G401 (cell line): Measurements from ENCODE around the gene CTCF. TPM values are rescaled to one million over a fixed set of nuclear protein-coding genes. Genes with fewer than 3 reads are reported as not detected.

Source experiments
- DNase-seq: peaks from one replicate; pipeline ENCODE4 v3.0.0-alpha.2; 2015; ENCODE audit warnings: low spot score
- in situ Hi-C: cut with HindIII; loops from 2 replicates; pipeline ENCODE4 v1.10.0; 2016; ENCODE audit warnings: low sequenced_read_pairs, mixed read lengths
- total RNA-seq: library from RNA; depleted of rRNA; stranded (reverse); fragments of >200 nt; shearing (Covaris generic); gene quantifications from 2 replicates; pipeline ENCODE4 v1.2.3, GENCODE V29; 2014

CTCF gene
- total RNA-seq, 1 experiment from 2014 or later, result 37.3 TPM

- DNase-seq, result no peak
- in situ Hi-C loops, result no loop called here
Measured at GRCh38 chr16:67571464-67571863, 9.1 kb downstream of the CTCF start.

GRCh38 chr16:67571981-67572431 lies 9.7 kb downstream of the CTCF start:
- in situ Hi-C loops, result no loop called here
- no peak for DNase-seq

GRCh38 chr16:67579686-67580085 lies 17.4 kb downstream of the CTCF start:
- in situ Hi-C loops, result no loop called here
- DNase-seq, result no peak

GRCh38 chr16:67580202-67580601 lies 17.9 kb downstream of the CTCF start:
- DNase-seq, result no peak
- in situ Hi-C loops, result no loop called here

- DNase-seq, result no peak
- in situ Hi-C loops, result no loop called here
Measured at GRCh38 chr16:67593288-67593687, 31.0 kb downstream of the CTCF start.

GRCh38 chr16:67593701-67594100 lies 31.4 kb downstream of the CTCF start:
- in situ Hi-C loops, result no loop called here

GRCh38 chr16:67594256-67594915 lies 32.1 kb downstream of the CTCF start:
- in situ Hi-C loops, result no loop called here

More at GRCh38 chr16:67593701-67594100, 31.4 kb downstream of the CTCF start:
- DNase-seq, result no peak

GRCh38 chr16:67594956-67595355 lies 32.6 kb downstream of the CTCF start:
- peak; percentile 34 for DNase-seq
- in situ Hi-C loops, result no loop called here

More at GRCh38 chr16:67594256-67594915, 32.1 kb downstream of the CTCF start:
- DNase-seq, result no peak

GRCh38 chr16:67598527-67598926 lies 36.2 kb downstream of the CTCF start:
- in situ Hi-C loops, result no loop called here
- no peak for DNase-seq

- no peak for DNase-seq
- in situ Hi-C loops, result no loop called here
Measured at GRCh38 chr16:67605641-67606040, 43.3 kb downstream of the CTCF start.

- in situ Hi-C loops, result no loop called here
- no peak for DNase-seq
Measured at GRCh38 chr16:67606632-67607031, 44.3 kb downstream of the CTCF start.

GRCh38 chr16:67608364-67608763 lies 46.0 kb downstream of the CTCF start:
- in situ Hi-C loops, result no loop called here
- no peak for DNase-seq

GRCh38 chr16:67613808-67614207 lies 51.5 kb downstream of the CTCF start:
- in situ Hi-C loops, result no loop called here
- no peak for DNase-seq

- no peak for DNase-seq
- in situ Hi-C loops, result no loop called here
Measured at GRCh38 chr16:67628216-67628615, 65.9 kb downstream of the CTCF start.

GRCh38 chr16:67632415-67633172 lies 70.3 kb downstream of the CTCF start:
- peak; percentile 53 for DNase-seq
- in situ Hi-C loops, result no loop called here

- in situ Hi-C loops, result no loop called here
- no peak for DNase-seq
Measured at GRCh38 chr16:67636713-67637112, 74.4 kb downstream of the CTCF start.

- in situ Hi-C loops, result no loop called here
- no peak for DNase-seq
Measured at GRCh38 chr16:67637625-67638024, 75.3 kb downstream of the CTCF start.

- in situ Hi-C loops, result no loop called here
- DNase-seq, result peak; percentile 95
Measured at GRCh38 chr16:67641779-67642708, 79.7 kb downstream of the CTCF start.

GRCh38 chr16:67644038-67644437 lies 81.7 kb downstream of the CTCF start:
- in situ Hi-C loops, result no loop called here
- no peak for DNase-seq
